ENCODE measurements around the gene FAIM2.
"Not testable (repeated sequence)": the region's sequence is repeated elsewhere in the genome, so short reads cannot be mapped to it uniquely, and the experiment has no call there.

The FAIM2 gene

GRCh38 chr12:49860921-49861320 is 42.8 kb downstream of the FAIM2 start:
- not testable (repeated sequence) for DNase-seq

GRCh38 chr12:49855890-49856289 is 47.8 kb downstream of the FAIM2 start:
- DNase-seq, result not testable (repeated sequence)

- DNase-seq, result no peak
These were observed 48.7 kb downstream of the FAIM2 start for GRCh38 chr12:49854976-49855375.

GRCh38 chr12:49853671-49854070 is 50.0 kb downstream of the FAIM2 start:
- DNase-seq, result no peak

- no peak for DNase-seq
These were observed 56.5 kb downstream of the FAIM2 start for GRCh38 chr12:49847161-49847560.

GRCh38 chr12:49846032-49846431 is 57.7 kb downstream of the FAIM2 start:
- DNase-seq, result no peak

- DNase-seq, result no peak
These were observed 59.7 kb downstream of the FAIM2 start for GRCh38 chr12:49843876-49844437.

GRCh38 chr12:49843411-49843810 is 60.3 kb downstream of the FAIM2 start:
- DNase-seq, result no peak

GRCh38 chr12:49842519-49843352 is 61.0 kb downstream of the FAIM2 start, which contains the start of gene BCDIN3D:
Gene BCDIN3D (minus strand): TSS chr12:49843106. CDS start chr12:49843087, 19 bp downstream.
- peak; percentile 93 to 94 for DNase-seq

- peak; percentile 69 to 79 for DNase-seq
These were observed 64.6 kb downstream of the FAIM2 start for GRCh38 chr12:49838973-49839633.

- DNase-seq, result no peak
These were observed 70.8 kb downstream of the FAIM2 start for GRCh38 chr12:49832836-49833421.

- DNase-seq, result no peak
These were observed 72.0 kb downstream of the FAIM2 start for GRCh38 chr12:49831717-49832116.

- DNase-seq, result peak; percentile 97 to 98
These were observed 75.3 kb downstream of the FAIM2 start, which contains the start of gene NCKAP5L for GRCh38 chr12:49828133-49829091. Gene NCKAP5L (minus strand): TSS chr12:49828413. CDS start chr12:49804044, 24,369 bp downstream.

- peak; percentile 41 to 62 for DNase-seq
These were observed 76.2 kb downstream of the FAIM2 start for GRCh38 chr12:49827401-49828099.

- peak; percentile 28 to 68 for DNase-seq
These were observed 76.7 kb downstream of the FAIM2 start for GRCh38 chr12:49827051-49827400.

GRCh38 chr12:49825971-49826421 is 77.7 kb downstream of the FAIM2 start:
- DNase-seq, result no peak

- DNase-seq, result peak; percentile 85 to 86
These were observed 78.2 kb downstream of the FAIM2 start for GRCh38 chr12:49825360-49825970.

GRCh38 chr12:49824895-49825294 is 78.8 kb downstream of the FAIM2 start:
- DNase-seq, result peak; percentile 92 to 93

GRCh38 chr12:49824416-49824815 is 79.3 kb downstream of the FAIM2 start:
- DNase-seq, result no peak

- DNase-seq, result no peak
These were observed 79.7 kb downstream of the FAIM2 start for GRCh38 chr12:49823951-49824350.

GRCh38 chr12:49823350-49823749 is 80.3 kb downstream of the FAIM2 start:
- DNase-seq, result no peak

Data from inflammatory macrophage (primary cell).